ENCODE data around the gene MKRN2.
"Not testable (repeated sequence)": the region's sequence is repeated elsewhere in the genome, so short reads cannot be mapped to it uniquely, and the experiment has no call there.

Gene MKRN2

GRCh38 chr3:12630843-12631242 lies 74.0 kb downstream of the MKRN2 start:
- not testable (repeated sequence) for DNase-seq (ENCODE audit: low read depth)

GRCh38 chr3:12632523-12632922 lies 75.6 kb downstream of the MKRN2 start:
- no peak for DNase-seq (ENCODE audit: low read depth)

- DNase-seq (ENCODE audit: low read depth): no peak
Measured at GRCh38 chr3:12633108-12633507, 76.2 kb downstream of the MKRN2 start.

All from GM04503 (cell line).